GM23338 (cell line): ENCODE data around the gene CXCL16. TPM values are rescaled to one million over a fixed set of nuclear protein-coding genes. Genes with fewer than 3 reads are reported as not detected.

ENCODE experiments used
- ATAC-seq: fragments of 200-7000 bp; cut with Tn5 transposase; 3 replicates; pipeline ENCODE4 v1.9.1; 2020
- DNase-seq: peaks from one replicate; pipeline ENCODE4 v3.0.0-alpha.2; 2015; ENCODE audit warnings: low spot score
- H2AFZ ChIP-seq: fragments of 200-600 bp; sonication (generic); 2 replicates; pipeline ENCODE4 v1.8.0; 2016; ENCODE audit warnings: antibody characterized with exemption, mild to moderate bottlenecking, moderate library complexity
- H3F3A ChIP-seq: fragments of 200-600 bp; sonication (generic); replicated peaks from 2 replicates; pipeline ENCODE4 v1.8.0; 2017; ENCODE audit warnings: antibody characterized with exemption, mixed run types, low read depth
- H3K27ac ChIP-seq: fragments of 200-600 bp; sonication (generic); 2 replicates; pipeline ENCODE4 v1.6.1; 2016; ENCODE audit warnings: low read depth
- H3K27me3 ChIP-seq: fragments of 200-600 bp; sonication (generic); 2 replicates; pipeline ENCODE4 v1.8.0; 2016; ENCODE audit warnings: mild to moderate bottlenecking, mixed run types, moderate library complexity; ENCODE audit not compliant: insufficient read depth
- H3K36me3 ChIP-seq: fragments of 200-600 bp; sonication (generic); 2 replicates; pipeline ENCODE4 v1.8.0; 2016; ENCODE audit warnings: mild to moderate bottlenecking; ENCODE audit not compliant: insufficient read depth
- H3K4me1 ChIP-seq: fragments of 200-600 bp; sonication (generic); 2 replicates; pipeline ENCODE4 v1.8.0; 2016; ENCODE audit warnings: mild to moderate bottlenecking, moderate library complexity; ENCODE audit not compliant: insufficient read depth
- H3K4me2 ChIP-seq: fragments of 200-600 bp; sonication (generic); 2 replicates; pipeline ENCODE4 v1.7.1; 2017; ENCODE audit warnings: mixed run types
- H3K4me3 ChIP-seq: fragments of 200-600 bp; sonication (generic); 2 replicates; pipeline ENCODE4 v1.6.1; 2016; ENCODE audit warnings: mixed run types
- H3K79me2 ChIP-seq: fragments of 200-600 bp; sonication (generic); replicated peaks from 2 replicates; pipeline ENCODE4 v1.8.0; 2017; ENCODE audit warnings: mild to moderate bottlenecking; ENCODE audit not compliant: insufficient read depth
- H3K9me2 ChIP-seq: fragments of 200-600 bp; sonication (generic); 2 replicates; pipeline ENCODE4 v1.8.0; 2017; ENCODE audit not compliant: insufficient read depth
- H4K20me1 ChIP-seq: fragments of 200-600 bp; sonication (generic); replicated peaks from 2 replicates; pipeline ENCODE4 v1.8.0; 2017; ENCODE audit warnings: mild to moderate bottlenecking; ENCODE audit not compliant: insufficient read depth
- H3K27ac Mint-ChIP-seq: 2 replicates; pipeline ENCODE4 v1.8.0; 2020; ENCODE audit warnings: inconsistent platforms, mild to moderate bottlenecking, moderate library complexity, mixed read lengths
- H3K27me3 Mint-ChIP-seq: 3 replicates; pipeline ENCODE4 v1.8.0; 2022; ENCODE audit warnings: low read depth, mild to moderate bottlenecking, moderate library complexity, mixed read lengths, inconsistent platforms; ENCODE audit not compliant: insufficient read depth, poor library complexity
- H3K36me3 Mint-ChIP-seq: 3 replicates; pipeline ENCODE4 v1.8.0; 2021; ENCODE audit warnings: low read depth, mild to moderate bottlenecking, inconsistent platforms, moderate library complexity, mixed read lengths
- H3K4me1 Mint-ChIP-seq: 3 replicates; pipeline ENCODE4 v1.8.0; 2020; ENCODE audit warnings: mild to moderate bottlenecking, inconsistent platforms, mixed read lengths
- H3K4me3 Mint-ChIP-seq: 3 replicates; pipeline ENCODE4 v1.8.0; 2021; ENCODE audit warnings: moderate library complexity, mild to moderate bottlenecking, inconsistent platforms, mixed read lengths
- H3K9me3 Mint-ChIP-seq: 3 replicates; pipeline ENCODE4 v1.8.0; 2020; ENCODE audit warnings: moderate library complexity, mild to moderate bottlenecking, inconsistent platforms, mixed read lengths
- ETS1 ChIP-seq: IDR thresholded peaks from 2 replicates; pipeline ENCODE4 v1.6.1; 2016; ENCODE audit warnings: antibody characterized with exemption
- JUNB ChIP-seq: IDR thresholded peaks from one replicate; pipeline ENCODE4 v1.6.1; 2016; ENCODE audit warnings: antibody characterized with exemption; ENCODE audit not compliant: unreplicated experiment
- STAT1 ChIP-seq: IDR thresholded peaks from one replicate; pipeline ENCODE4 v1.6.1; 2016; ENCODE audit warnings: antibody characterized with exemption; ENCODE audit not compliant: unreplicated experiment
- ZNF114 ChIP-seq: fragments of 250-450 bp; sonication (Bioruptor Pico); IDR thresholded peaks from 2 replicates; pipeline ENCODE4 v1.5.0; 2020; ENCODE audit warnings: mild to moderate bottlenecking, moderate library complexity
- ZNF462 ChIP-seq: fragments of 250-450 bp; sonication (Bioruptor Pico); IDR thresholded peaks from 2 replicates; pipeline ENCODE4 v1.5.0; 2020; ENCODE audit warnings: mild to moderate bottlenecking, moderate library complexity
- polyA plus RNA-seq: library from polyadenylated mRNA; unstranded; fragments of >200 nt; fragmentation: Nextera tagmentation; extraction: Ambion mirVana; gene quantifications from 2 replicates; pipeline ENCODE4 v1.2.1, GENCODE V29; 2016
- total RNA-seq: library from RNA; depleted of rRNA; stranded (reverse); fragments of >200 nt; shearing (Covaris generic); gene quantifications from 2 replicates; pipeline ENCODE4 v1.2.3, GENCODE V29; 2014

CXCL16 gene
- total and polyA plus RNA-seq, 2 experiments from 2014 or later: 4.0 to 4.1 TPM

- Mint-ChIP-seq H3K4me3 (no peak overlapping the region; the same call in 2 of the 3 replicates), H3K4me1 (peaks cover 33% of the 10 kb centered on the region)
These were observed 38.6 kb downstream of the CXCL16 start for GRCh38 chr17:4701116-4701515.

More at GRCh38 chr17:4701116-4701515, 38.6 kb downstream of the CXCL16 start:
- H3K4me2 ChIP-seq: no peak overlapping the region
- H2AFZ ChIP-seq: no peak overlapping the region
- H3K27ac ChIP-seq: no peak overlapping the region
- H3K4me3 ChIP-seq: no peak overlapping the region
- ATAC-seq: no peak
- H3F3A ChIP-seq: peaks cover 11% of the 10 kb centered on the region; the same call in 1 of the 2 replicates
- peaks cover 78% of the 10 kb centered on the region for H3K79me2 ChIP-seq
- H3K27ac Mint-ChIP-seq: no peak overlapping the region
- no peak for DNase-seq
- TF ChIP-seq ETS1 (no peak), ZNF114 (CRISPR knock-in tag) (no peak), ZNF462 (CRISPR knock-in tag) (no peak), JUNB (no peak), STAT1 (no peak)
- H3K36me3 ChIP-seq: peaks cover 11% of the 10 kb centered on the region
- H3K9me3 Mint-ChIP-seq: no peaks in the 10 kb centered on the region
- peaks cover 20% of the 10 kb centered on the region for H3K36me3 Mint-ChIP-seq
- H3K9me2 ChIP-seq: no peaks in the 10 kb centered on the region
- peaks cover 21% of the 10 kb centered on the region; the same call in 1 of the 2 replicates for H3K4me1 ChIP-seq
- no peaks in the 10 kb centered on the region for H3K27me3 ChIP-seq
- peaks cover 54% of the 10 kb centered on the region for H4K20me1 ChIP-seq
- peaks cover 9% of the 10 kb centered on the region for H3K27me3 Mint-ChIP-seq
